ENCODE measurements around the gene MRE11.
"Not testable (repeated sequence)": the region's sequence is repeated elsewhere in the genome, so short reads cannot be mapped to it uniquely, and the experiment has no call there.

MRE11 gene

DNA sequence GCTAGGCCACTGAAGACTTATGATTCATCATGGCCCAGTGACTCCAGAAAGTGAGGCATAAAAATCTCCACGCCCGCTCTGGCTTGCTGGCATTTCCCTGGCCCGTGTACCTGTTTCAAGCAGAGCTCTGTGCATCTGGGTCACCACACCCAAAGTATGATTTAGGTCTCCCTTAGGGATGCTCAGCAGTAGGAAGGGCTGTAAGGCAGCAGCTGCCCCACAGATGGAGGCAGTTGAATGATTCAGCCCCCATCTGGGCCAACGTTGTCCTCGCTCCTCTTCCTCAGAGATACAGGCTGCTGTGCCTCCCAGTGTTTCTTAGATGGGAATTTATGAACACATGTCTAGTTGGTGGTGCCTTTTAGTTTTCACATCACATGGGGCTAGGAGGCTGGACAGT lies 114.0 kb downstream of the MRE11 start:
- TF ChIP-seq, protein P1, sequence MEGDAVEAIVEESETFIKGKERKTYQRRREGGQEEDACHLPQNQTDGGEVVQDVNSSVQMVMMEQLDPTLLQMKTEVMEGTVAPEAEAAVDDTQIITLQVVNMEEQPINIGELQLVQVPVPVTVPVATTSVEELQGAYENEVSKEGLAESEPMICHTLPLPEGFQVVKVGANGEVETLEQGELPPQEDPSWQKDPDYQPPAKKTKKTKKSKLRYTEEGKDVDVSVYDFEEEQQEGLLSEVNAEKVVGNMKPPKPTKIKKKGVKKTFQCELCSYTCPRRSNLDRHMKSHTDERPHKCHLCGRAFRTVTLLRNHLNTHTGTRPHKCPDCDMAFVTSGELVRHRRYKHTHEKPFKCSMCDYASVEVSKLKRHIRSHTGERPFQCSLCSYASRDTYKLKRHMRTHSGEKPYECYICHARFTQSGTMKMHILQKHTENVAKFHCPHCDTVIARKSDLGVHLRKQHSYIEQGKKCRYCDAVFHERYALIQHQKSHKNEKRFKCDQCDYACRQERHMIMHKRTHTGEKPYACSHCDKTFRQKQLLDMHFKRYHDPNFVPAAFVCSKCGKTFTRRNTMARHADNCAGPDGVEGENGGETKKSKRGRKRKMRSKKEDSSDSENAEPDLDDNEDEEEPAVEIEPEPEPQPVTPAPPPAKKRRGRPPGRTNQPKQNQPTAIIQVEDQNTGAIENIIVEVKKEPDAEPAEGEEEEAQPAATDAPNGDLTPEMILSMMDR (IDR thresholded peaks at IDR 0.05), result no peak
- no peak for DNase-seq
- H3K9me3 ChIP-seq, result no peaks in the 10 kb centered on the region
- H3K27ac ChIP-seq, result no peak overlapping the region
- intact Hi-C loops (cut with DNase I; ENCODE audit: low total_unique reads), result no loop called here
- H3K36me3 ChIP-seq, result no peaks in the 10 kb centered on the region
- no peak overlapping the region for H3K4me3 ChIP-seq
- H3K4me1 ChIP-seq, result no peaks in the 10 kb centered on the region
- H3K27me3 ChIP-seq, result no peaks in the 10 kb centered on the region

DNA sequence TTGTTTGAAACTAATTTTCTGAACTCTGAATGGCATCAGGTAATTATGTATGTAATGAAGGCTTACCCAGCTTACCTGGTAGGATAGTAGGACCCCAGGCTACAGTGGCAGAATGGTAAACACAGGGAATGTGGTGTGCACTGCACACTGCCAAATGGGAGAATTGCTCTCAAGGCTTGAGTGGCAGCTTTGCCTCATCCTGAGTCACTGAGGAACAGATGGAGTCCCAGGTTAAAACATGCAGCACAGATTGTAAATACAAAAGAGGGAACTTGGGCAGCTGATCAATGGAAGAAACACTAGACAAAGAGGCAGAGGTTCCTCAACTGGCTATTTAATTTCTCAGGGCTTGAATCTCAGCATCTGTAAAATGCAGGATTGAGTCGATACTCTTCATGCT lies 116.8 kb downstream of the MRE11 start:
- Histone ChIP-seq H3K36me3 (no peaks in the 10 kb centered on the region), H3K4me3 (no peak overlapping the region), H3K27me3 (no peaks in the 10 kb centered on the region), H3K9me3 (no peaks in the 10 kb centered on the region), H3K4me1 (no peaks in the 10 kb centered on the region), H3K27ac (no peak overlapping the region)
- TF ChIP-seq, protein P1 (IDR thresholded peaks at IDR 0.05), result no peak
- intact Hi-C loops (cut with DNase I; ENCODE audit: low total_unique reads), result no loop called here
- no peak for DNase-seq

DNA sequence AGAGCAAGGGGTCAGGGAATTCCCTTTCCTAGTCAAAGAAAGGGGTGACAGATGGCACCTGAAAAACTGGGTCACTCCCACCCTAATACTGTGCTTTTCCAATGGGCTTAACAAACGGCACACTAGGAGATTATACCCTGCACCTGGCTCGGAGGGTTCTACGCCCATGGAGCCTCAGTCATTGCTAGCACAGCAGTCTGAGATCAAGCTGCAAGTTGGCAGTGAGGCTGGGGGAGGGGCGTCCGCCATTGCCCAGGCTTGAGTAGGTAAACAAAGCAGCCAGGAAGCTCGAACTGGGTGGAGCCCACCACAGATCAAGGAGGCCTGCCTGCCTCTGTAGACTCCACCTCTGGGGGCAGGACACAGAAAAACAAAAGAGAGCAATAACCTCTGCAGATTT lies 123.1 kb downstream of the MRE11 start:
- H3K36me3 ChIP-seq; DNase-seq; H3K27me3 ChIP-seq; intact Hi-C loops (cut with DNase I; ENCODE audit: low total_unique reads); H3K4me3 ChIP-seq; H3K4me1 ChIP-seq; H3K9me3 ChIP-seq; H3K27ac ChIP-seq: not testable (repeated sequence)
